ENCODE results near the gene IQGAP2. TPM values are rescaled to one million over a fixed set of nuclear protein-coding genes. Genes with fewer than 3 reads are reported as not detected.
"Not testable (repeated sequence)": the region's sequence is repeated elsewhere in the genome, so short reads cannot be mapped to it uniquely, and the experiment has no call there.

Gene IQGAP2
- total and polyA plus RNA-seq, 5 donors: 3.0 to 9.2 (median 6.2) TPM

GRCh38 chr5:76729373-76730290 is 326.5 kb downstream of the IQGAP2 start:
- intact Hi-C loops (cut with DNase I): no loop called here

GRCh38 chr5:76732405-76733048 is 329.4 kb downstream of the IQGAP2 start:
- ATAC-seq: no peak
- H3K4me1 ChIP-seq (ENCODE audit: control insufficient read depth, insufficient read depth, low read length): no peaks in the 10 kb centered on the region
- H3K27me3 ChIP-seq (ENCODE audit: control insufficient read depth, insufficient read depth): no peaks in the 10 kb centered on the region
- intact Hi-C loops (cut with DNase I): no loop called here
- DNase-seq: no peak
- no peak overlapping the region for H3K4me3 ChIP-seq (ENCODE audit: low read length)
- no peaks in the 10 kb centered on the region for H3K9me3 ChIP-seq (ENCODE audit: control insufficient read depth, low read length)
- 92% methylated on average over 15 of the region's 15 CpGs for WGBS
- H3K27ac ChIP-seq (ENCODE audit: low read length): no peak overlapping the region

More at GRCh38 chr5:76729373-76730290, 326.5 kb downstream of the IQGAP2 start:
- WGBS: 97% methylated on average over 5 of the region's 5 CpGs
- Histone ChIP-seq H3K27ac (ENCODE audit: low read length) (no peak overlapping the region), H3K4me3 (ENCODE audit: low read length) (no peak overlapping the region), H3K4me1 (ENCODE audit: control insufficient read depth, insufficient read depth, low read length) (no peaks in the 10 kb centered on the region), H3K27me3 (ENCODE audit: control insufficient read depth, insufficient read depth) (no peaks in the 10 kb centered on the region), H3K9me3 (ENCODE audit: control insufficient read depth, low read length) (no peaks in the 10 kb centered on the region)
- no peak for ATAC-seq
- no peak for DNase-seq

- WGBS: 89% methylated on average over 13 of the region's 13 CpGs
- Histone ChIP-seq H3K4me3 (ENCODE audit: low read length) (no peak overlapping the region), H3K27me3 (ENCODE audit: control insufficient read depth, insufficient read depth) (no peaks in the 10 kb centered on the region), H3K27ac (ENCODE audit: low read length) (no peak overlapping the region), H3K4me1 (ENCODE audit: control insufficient read depth, insufficient read depth, low read length) (no peaks in the 10 kb centered on the region), H3K9me3 (ENCODE audit: control insufficient read depth, low read length) (no peaks in the 10 kb centered on the region)
- ATAC-seq (no peak), DNase-seq (no peak)
- intact Hi-C loops (cut with DNase I): no loop called here
Observed at GRCh38 chr5:76733049-76733417, 329.9 kb downstream of the IQGAP2 start.

- H3K4me1 ChIP-seq (ENCODE audit: control insufficient read depth, insufficient read depth, low read length): peaks cover 2% of the 10 kb centered on the region
- no peaks in the 10 kb centered on the region for H3K9me3 ChIP-seq (ENCODE audit: control insufficient read depth, low read length)
- intact Hi-C loops (cut with DNase I): no loop called here
- H3K27me3 ChIP-seq (ENCODE audit: control insufficient read depth, insufficient read depth): no peaks in the 10 kb centered on the region
- H3K4me3 ChIP-seq (ENCODE audit: low read length): no peak overlapping the region
- no peak for DNase-seq
- H3K27ac ChIP-seq (ENCODE audit: low read length): no peak overlapping the region
- 49% methylated on average over 4 of the region's 4 CpGs for WGBS
- no peak for ATAC-seq
Observed at GRCh38 chr5:76735762-76736545, 332.9 kb downstream of the IQGAP2 start.

GRCh38 chr5:76736679-76737556 is 333.8 kb downstream of the IQGAP2 start:
- ATAC-seq (no peak), DNase-seq (no peak)
- Histone ChIP-seq H3K27ac (ENCODE audit: low read length) (no peak overlapping the region), H3K27me3 (ENCODE audit: control insufficient read depth, insufficient read depth) (no peaks in the 10 kb centered on the region), H3K4me1 (ENCODE audit: control insufficient read depth, insufficient read depth, low read length) (peaks cover 2% of the 10 kb centered on the region), H3K9me3 (ENCODE audit: control insufficient read depth, low read length) (no peaks in the 10 kb centered on the region), H3K4me3 (ENCODE audit: low read length) (no peak overlapping the region)
- intact Hi-C loops (cut with DNase I): no loop called here
- WGBS: 75% methylated on average over 6 of the region's 6 CpGs

- intact Hi-C loops (cut with DNase I): no loop called here
- Histone ChIP-seq H3K4me1 (ENCODE audit: control insufficient read depth, insufficient read depth, low read length) (peaks cover 2% of the 10 kb centered on the region), H3K27ac (ENCODE audit: low read length) (no peak overlapping the region), H3K27me3 (ENCODE audit: control insufficient read depth, insufficient read depth) (no peaks in the 10 kb centered on the region), H3K9me3 (ENCODE audit: control insufficient read depth, low read length) (no peaks in the 10 kb centered on the region), H3K4me3 (ENCODE audit: low read length) (no peak overlapping the region)
- WGBS: 86% methylated on average over 5 of the region's 5 CpGs
- DNase-seq: no peak
- ATAC-seq: no peak
Observed at GRCh38 chr5:76737846-76738245, 334.8 kb downstream of the IQGAP2 start.

- WGBS: 97% methylated on average over 4 of the region's 4 CpGs
- H3K4me1 ChIP-seq (ENCODE audit: control insufficient read depth, insufficient read depth, low read length); H3K4me3 ChIP-seq (ENCODE audit: low read length); ATAC-seq; H3K27ac ChIP-seq (ENCODE audit: low read length); H3K9me3 ChIP-seq (ENCODE audit: control insufficient read depth, low read length); H3K27me3 ChIP-seq (ENCODE audit: control insufficient read depth, insufficient read depth); intact Hi-C loops (cut with DNase I); DNase-seq: not testable (repeated sequence)
Observed at GRCh38 chr5:76741506-76741905, 338.4 kb downstream of the IQGAP2 start.

GRCh38 chr5:76742583-76742982 is 339.5 kb downstream of the IQGAP2 start:
- Histone ChIP-seq H3K4me1 (ENCODE audit: control insufficient read depth, insufficient read depth, low read length) (peaks cover 2% of the 10 kb centered on the region), H3K27ac (ENCODE audit: low read length) (no peak overlapping the region), H3K9me3 (ENCODE audit: control insufficient read depth, low read length) (no peaks in the 10 kb centered on the region), H3K4me3 (ENCODE audit: low read length) (no peak overlapping the region), H3K27me3 (ENCODE audit: control insufficient read depth, insufficient read depth) (no peaks in the 10 kb centered on the region)
- no peak for DNase-seq
- no peak for ATAC-seq
- intact Hi-C loops (cut with DNase I): no loop called here
- 73% methylated on average over 4 of the region's 4 CpGs for WGBS

GRCh38 chr5:76744632-76745031 is 341.5 kb downstream of the IQGAP2 start:
- Histone ChIP-seq H3K4me1 (ENCODE audit: control insufficient read depth, insufficient read depth, low read length) (no peaks in the 10 kb centered on the region), H3K27ac (ENCODE audit: low read length) (no peak overlapping the region), H3K4me3 (ENCODE audit: low read length) (no peak overlapping the region), H3K9me3 (ENCODE audit: control insufficient read depth, low read length) (no peaks in the 10 kb centered on the region), H3K27me3 (ENCODE audit: control insufficient read depth, insufficient read depth) (no peaks in the 10 kb centered on the region)
- DNase-seq (no peak), ATAC-seq (no peak)
- intact Hi-C loops (cut with DNase I): no loop called here
- WGBS: 80% methylated on average over 2 of the region's 2 CpGs

GRCh38 chr5:76745670-76746069 is 342.6 kb downstream of the IQGAP2 start:
- H3K27me3 ChIP-seq (ENCODE audit: control insufficient read depth, insufficient read depth): no peaks in the 10 kb centered on the region
- no peak for ATAC-seq
- H3K4me1 ChIP-seq (ENCODE audit: control insufficient read depth, insufficient read depth, low read length): no peaks in the 10 kb centered on the region
- no peak overlapping the region for H3K4me3 ChIP-seq (ENCODE audit: low read length)
- no peak for DNase-seq
- H3K27ac ChIP-seq (ENCODE audit: low read length): no peak overlapping the region
- no peaks in the 10 kb centered on the region for H3K9me3 ChIP-seq (ENCODE audit: control insufficient read depth, low read length)
- intact Hi-C loops (cut with DNase I): no loop called here
- WGBS: 48% methylated on average over 3 of the region's 3 CpGs
